GM19463 (cell line): ENCODE measurements around the gene ESRP2.

Experiments used
- ATAC-seq: cut with Tn5 transposase; IDR thresholded peaks from one replicate; pipeline ENCODE4 v1.9.1; 2021; ENCODE audit warnings: mild to moderate bottlenecking, moderate library complexity; ENCODE audit not compliant: unreplicated experiment

Gene ESRP2

DNA sequence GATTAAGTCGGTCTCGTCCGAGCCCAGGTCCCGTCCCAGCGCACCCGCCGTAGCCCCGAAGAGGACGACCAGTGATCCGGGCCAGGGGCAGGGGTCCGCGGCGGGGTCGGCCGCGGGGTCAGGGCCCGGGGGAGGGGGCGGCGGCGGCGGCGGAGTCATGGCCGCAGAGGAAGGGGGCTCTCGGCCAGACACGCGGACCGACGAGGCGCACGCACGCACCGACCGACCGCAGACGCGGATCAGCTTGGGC, at the start of gene ESRP2:
Gene ESRP2, minus strand, starts transcription at position 241 of the 250 bp plus-strand sequence. Its CDS starts 82 bp downstream, at position 159.
- no peak for ATAC-seq

DNA sequence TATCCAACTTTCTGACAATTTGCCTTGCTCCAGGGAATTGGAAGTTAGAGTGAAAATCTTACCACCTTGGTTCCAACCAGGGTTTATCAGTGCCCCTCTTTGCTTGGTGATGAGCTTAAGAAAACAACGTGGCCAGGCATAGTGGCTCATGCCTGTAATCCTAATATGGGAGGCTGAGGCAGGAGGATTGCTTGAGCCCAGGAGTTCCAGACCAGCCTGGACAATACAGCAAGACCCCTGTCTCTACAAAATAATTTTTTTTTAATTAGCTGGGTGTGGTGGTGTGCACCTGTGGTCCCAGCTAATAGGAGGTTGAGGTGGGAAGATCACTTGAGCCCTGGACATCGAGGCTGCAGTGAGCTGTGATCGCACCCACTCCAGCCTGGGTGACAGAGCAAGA, 49.8 kb upstream of the ESRP2 start:
- no peak for ATAC-seq

DNA sequence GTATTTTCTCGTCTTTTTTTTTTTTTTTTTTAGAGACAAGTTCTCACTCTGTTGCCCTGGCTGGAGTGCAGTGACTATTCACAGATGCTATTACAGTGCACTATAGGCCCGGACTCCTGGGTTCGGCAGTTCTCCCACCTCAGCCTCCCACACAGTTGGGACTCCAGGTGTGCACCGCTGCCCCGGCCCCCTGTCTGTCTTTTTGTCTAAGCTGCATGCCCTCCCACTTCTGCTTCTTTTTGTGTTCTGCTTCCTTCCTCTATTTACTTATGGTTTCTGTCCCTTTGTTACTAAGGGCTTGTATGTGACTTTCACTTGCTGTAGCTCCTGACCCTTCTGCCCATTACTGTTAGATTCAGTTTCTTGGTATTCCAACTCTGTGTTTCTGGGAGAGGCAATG, 48.9 kb upstream of the ESRP2 start:
- peak; percentile 33 for ATAC-seq

DNA sequence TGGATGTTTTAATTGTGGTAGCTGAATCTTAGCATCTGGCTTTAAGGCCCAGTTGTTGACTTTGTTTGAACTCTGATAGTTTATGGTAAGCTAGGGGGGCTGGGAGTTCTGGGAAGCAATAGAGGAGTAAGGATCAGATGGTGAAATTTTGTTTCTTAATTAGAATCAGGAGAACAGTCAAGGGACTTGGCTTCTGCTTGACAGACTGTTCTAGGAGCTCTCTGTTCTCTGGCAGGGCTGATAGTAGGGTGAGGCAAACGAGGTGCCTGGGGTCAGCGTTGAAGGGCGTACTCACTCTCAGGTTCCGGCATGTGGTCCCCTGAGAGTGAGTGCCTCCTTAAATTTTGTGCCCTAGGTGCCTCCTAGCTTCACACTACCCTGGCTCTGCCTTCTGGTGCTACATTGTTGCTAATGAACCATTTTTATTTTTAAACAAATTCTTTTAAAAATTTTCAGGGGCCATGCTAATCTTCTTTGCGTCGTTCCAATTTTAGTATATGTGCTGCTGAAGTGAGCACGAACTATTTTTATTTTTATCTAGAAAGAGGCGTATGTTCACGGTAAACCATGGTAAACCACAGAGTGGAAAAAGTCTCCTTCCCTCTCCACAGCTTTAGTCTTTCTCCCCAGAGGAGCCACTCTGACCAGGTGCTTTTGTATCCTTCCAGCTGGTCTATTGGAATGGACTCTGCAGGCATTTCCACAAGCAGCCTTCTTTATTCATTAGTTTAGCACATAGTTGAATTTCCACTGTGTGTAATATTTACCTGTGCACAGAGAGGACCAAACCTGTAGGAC, 48.1 kb upstream of the ESRP2 start:
- ATAC-seq, result peak; percentile 49

DNA sequence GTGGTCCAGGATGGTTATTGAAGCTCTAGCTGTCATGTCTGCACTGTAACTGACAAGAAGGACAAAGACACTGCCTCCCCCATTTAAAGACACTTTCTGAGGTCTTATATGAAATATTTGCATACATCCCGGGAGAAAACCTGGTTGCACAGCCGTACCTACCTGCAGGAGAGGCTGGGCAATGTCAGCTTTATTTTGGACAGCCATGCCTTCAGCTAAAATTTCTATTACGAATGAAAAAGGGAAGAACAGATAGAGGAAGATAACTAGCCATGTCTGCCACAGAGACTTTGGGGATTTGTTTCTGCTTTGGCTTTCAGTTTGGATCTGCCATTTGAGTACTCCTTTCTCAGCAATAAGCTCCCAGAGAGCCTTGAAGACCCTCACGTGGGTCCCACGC, 47.4 kb upstream of the ESRP2 start:
- no peak for ATAC-seq

DNA sequence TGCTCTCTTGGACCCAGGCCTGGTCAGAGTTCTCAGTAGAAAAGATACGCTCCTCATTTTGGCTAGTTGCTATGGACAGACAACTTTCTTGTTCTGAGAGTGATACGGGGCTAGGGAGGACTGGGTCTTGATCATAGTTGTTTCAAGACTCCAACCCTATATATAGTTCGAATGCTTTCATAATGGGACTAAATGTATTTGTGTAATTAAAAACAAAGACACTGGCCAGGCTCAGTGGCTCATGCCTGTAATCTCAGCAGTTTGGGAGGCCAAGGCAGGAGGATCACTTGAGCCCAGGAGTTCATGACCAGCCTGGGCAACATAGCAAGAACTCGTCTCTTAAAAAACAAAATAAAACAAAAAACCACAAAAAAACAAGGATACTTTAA, 46.1 kb upstream of the ESRP2 start:
- no peak for ATAC-seq

DNA sequence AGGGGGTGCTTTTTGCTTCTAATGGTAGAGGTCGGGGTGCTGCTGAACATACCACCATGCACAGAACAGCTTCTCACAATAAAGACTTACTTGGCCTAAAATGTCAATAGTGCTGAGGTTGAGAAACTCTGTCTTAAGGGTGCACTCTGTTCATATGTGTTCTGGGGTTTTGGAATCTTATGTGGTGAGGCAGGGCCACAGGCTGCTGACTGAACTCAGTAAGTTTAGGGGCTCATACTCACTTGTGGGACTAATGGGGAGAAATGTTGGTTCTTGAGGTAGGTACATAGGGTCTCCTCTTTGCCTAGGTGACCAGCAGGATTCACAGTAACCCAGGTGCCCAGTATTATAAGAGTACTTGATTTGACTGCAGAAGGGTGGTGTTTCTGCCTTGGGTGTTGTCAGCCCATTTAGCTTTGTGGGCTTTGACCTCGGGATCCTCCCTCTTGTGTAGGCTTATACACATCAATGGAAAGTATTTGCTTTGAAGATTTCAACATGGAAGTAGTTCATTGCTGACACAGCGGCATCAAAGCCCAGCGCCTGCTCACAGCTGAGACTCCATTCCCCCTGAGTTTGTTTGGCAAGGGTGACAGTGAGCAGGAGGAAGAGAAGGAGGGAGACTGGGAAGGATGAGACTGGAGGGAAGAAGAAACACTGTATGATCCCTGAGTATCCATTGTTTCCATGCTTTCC, 45.6 kb upstream of the ESRP2 start:
- no peak for ATAC-seq

DNA sequence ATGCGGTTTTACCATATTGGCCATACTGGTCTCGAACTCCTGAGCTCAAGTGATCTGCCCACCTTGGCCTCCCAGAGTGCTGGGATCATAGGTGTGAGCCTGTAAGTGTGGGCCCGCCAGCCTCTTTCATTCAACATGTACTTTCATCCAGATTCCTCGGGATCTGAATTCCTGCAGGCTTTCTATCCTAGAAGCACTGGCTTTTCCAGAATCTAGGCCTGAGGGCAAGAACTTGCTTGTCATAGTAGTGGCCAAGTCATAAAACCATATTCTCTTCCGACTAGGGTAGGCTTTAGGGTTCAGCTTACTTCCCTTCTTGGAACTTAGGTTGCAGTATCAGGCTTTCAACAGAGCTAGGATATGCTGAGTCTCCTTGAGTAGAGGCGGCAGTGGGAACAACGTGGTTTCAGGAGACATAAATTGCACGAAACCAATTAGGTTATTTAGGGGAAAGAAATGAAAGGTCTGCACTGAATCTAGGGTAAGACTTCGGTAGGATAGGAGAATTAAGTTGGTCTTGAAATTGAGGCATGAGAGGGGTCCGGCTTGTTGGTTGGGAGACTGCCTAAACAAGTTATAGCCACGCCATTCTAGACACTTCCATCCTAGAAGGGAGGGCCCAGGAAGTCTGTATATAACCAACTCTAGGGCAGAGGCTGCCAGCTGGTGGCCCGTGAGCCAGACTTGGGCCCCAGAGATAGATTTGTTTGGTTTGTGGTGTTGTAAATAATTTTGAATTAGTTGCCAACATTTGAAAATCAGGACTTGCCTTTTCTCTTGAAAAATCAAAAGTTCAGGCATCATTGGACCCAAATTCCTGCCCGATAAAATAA, 44.0 kb upstream of the ESRP2 start:
- ATAC-seq, result no peak

DNA sequence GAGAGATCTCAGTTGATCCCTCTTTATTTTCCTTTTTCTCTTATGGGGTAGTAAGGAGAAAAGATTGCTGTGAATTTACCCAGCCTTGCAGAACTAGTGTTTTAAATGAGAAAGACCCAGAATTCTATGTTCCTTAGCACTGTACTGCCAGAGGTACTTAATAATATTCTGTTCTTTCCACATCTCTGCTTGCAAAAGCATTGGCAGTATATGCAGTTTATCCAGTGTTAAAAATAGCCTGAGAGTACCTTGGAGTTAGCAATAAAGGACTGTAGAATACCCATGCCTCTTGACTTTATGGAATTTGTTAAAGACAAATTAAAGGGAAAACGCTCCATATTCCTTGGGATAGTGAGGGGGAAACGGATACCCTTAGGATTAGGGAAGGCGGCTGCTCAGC, 40.3 kb upstream of the ESRP2 start:
- no peak for ATAC-seq

DNA sequence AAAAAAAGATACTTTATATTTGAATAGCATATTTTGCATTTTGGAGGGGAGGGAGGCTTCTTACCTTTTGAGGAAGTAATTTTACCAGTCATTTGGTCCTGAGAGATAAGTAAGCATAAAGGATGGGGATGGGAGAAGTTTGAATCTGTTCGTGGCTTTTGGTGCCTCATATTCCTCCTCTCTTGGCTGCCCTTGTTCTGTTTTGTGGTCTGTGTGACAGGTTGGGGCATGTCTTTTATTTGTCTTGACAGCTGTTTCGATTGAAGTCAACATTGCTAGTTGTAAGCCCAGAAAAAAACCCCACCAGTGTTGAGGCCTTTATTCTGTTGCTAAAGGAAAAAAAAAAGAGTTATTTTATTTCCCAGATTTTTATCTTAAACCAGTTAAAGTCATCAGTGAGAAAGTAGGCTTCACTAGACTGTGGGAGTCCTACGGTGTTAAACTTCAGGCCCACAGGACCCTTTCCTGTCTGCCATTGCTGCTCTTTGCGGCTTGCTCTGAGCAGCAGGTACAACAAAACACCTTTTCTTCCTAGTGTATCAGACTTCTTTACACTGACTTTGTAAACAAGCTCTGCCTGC, 39.8 kb upstream of the ESRP2 start:
- peak; percentile 89 for ATAC-seq

DNA sequence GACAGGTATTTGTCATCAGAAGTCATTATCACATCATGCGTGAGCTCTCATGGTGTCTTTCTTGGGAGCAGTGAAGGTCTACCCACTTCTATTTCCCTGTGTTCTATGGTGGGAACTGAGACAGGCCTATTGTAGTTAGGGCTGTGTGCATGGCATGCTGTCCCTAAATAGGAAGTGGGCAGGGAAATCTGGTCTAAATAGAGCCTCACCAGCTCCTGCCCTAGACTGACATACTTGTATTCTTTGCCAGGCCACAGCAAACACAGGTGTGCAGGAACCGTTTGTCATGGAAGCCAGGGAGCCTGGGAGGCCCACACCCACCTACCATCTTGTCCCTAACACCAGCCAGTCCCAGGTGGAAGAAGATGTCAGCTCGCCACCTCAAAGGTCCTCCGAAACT, 38.5 kb upstream of the ESRP2 start:
- no peak for ATAC-seq

DNA sequence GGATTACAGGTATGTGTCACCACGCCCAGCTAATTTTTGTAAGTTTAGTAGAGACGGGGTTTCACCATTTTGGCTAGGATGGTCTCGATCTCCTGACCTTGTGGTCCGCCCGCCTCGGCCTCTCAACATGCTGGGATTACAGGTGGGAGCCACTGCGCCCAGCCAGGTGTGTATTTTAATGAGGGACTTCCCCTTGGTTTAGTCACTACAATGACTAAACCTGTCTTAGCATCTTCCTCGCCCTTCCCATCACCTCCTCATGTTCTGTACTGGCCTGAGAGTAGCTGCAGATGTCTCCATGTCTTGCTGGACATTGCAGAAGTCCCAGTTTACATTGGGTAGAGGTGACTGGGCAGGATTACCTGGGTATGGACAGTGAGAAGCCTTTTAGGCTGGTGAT, 38.0 kb upstream of the ESRP2 start:
- no peak for ATAC-seq

DNA sequence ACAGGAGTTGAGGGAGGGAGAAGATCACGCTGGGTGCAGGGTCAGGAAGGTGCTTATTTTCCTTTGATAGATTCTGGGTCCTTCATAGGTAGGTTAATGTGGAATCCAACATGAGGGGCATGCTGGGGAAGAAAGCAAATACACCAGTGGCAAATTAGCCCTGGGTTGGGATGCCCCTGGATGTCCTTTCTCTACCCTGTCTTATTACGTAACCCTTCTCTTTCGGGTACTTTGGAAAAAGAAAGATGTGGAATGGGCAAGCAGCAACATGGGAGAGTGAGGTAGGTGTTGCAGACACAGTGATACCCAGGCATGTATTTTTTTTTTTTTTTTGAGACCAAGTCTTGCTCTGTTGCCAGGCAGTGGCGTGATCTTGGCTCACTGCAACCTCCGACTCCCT, 37.5 kb upstream of the ESRP2 start:
- no peak for ATAC-seq

DNA sequence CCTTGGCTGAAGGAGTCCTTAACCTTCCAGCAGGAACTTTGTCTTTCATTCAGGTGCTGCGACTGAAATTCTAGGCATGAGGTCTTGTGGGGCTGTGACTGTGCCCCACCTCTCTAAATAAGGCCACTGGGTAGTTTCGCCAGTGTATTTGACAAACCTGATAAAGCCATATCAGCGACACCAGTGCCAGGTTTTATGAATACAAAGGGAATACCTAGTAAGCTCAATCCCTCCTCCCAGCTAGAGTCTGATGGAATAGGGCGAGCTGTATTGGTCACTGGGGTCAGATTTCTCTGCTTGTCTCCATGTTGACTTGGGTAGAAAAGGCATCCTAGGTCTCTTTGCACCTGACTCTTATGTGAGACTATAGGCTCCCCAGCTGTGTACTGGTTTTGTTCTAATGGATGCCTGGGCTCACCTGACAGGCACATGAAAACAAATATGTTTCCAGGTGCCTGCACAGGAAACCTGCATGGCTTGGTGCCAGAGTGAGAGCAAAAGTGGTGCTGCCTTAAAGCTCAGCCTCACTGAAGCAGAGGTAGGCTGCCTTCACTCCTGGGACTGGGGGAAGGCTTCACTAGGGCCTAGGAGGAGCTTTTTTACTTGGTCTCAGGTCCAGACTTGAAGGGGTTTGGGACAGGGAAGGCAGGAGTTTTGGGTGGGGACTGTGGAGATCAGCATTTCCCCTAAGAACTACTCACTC, 36.7 kb upstream of the ESRP2 start:
- ATAC-seq, result no peak

DNA sequence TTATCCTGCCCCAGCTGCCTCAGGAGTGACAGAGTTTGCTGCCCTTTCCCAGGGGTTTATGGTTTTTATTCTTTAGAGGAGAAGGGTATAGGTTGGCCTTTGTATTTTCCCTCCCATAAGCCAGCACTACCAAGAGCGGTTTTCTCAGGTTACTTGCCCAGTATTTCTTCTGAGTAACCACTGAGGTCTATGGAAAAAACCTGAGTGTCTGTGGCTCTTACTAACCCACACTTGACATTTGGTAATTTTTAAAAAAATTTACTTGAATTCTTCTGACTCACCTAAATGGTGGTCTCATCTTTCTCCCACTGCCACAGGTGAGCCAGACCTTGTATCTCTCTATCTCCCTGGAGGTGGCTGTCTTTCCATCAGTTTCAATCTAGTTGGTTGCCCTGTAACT, 34.4 kb upstream of the ESRP2 start:
- ATAC-seq, result no peak

DNA sequence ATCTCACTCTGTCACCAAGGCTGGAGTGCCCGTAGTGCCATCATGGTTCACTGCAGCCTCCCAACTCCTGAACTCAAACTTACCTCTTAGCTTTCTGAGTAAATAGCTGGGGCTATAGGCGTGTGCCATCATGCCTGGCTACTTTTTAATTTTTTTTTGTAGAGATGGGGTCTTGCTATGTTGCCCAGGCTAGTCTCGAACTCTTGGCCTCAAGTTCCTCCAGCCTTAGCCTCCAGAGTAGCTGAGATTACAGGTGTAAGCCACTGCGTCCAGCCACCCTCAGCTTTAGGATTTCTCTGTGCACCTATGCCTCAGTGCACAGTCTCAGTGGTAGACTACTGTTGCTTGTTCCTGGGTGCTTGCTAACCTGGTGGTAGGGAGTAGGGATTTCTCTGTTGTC, 33.9 kb upstream of the ESRP2 start:
- ATAC-seq, result no peak

DNA sequence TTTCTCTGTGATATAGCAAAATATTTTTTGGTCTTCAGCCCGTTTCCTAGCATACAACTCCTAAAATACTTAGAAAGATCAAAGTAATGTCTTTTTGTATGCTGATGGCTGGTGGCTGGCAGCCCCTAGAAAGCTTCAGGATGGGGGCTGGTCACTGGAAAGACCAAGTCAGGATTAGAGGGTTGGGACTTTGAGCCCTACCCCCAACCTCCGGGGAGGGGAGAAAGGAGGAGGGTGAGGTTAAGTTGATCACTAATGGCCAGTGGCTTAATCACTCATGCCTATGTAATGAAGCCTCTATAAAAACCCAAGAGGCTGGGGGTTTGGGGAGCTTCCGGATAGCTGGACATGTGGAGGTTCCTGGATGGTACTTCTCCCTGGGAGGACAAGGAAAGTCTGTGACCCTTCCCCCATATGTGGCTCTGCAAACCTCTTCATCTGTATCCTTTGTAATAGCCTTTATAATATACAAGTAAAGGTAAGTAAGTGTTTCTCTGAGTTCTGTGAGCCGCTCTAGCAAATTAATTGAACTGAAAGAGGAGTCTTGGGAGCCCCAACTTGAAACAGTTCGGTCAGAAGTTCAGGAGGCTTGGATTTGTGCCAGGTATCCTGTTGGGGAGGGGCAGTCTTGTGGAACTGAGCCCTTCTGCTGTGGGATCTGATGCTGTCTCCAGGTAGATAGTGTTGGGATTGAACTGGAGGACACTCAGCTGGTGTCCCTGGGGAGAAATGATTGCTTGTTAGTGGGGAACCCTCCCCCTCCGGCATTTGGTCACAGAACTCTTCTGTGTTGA, 31.9 kb upstream of the ESRP2 start:
- no peak for ATAC-seq

DNA sequence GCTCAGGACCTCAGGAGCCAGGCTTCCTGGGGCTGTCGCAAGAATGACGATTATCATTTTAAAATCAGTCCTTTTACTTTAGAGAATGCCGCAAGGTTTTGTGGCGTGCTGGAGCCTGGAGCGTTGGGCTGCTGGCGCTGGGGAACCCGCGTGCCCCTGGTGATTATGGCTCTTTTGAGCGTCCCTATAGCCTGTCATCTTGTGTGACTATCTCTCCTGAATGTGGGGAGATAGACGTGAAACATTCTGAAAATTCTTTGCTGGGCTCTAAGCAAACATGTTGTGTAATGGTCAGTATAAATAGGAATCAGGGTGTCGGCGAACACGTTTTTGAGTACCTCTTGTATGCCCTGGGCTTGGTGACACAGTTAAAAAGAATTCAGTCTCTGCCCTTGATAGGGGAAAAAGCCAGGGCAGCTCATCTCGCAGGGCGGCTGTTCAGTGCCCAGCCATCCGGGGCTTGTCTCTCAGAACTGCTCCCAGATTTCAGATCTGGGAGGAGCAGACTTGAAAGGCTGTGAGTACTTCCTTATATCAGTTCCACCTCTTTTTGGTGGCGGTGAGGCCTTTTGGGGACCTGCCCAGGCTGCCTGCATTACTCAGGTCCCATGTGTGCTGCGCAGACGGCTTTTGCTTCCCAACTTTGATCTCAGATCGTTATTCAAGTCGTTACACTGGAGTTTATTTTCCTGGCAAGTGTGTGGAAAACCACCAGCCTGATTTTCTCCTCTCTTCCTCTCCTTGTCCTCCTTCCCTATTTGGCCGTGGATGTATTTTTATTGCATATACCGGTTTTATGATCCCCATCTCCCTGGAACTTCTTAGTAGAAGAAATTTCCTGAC, 29.4 kb upstream of the ESRP2 start:
- no peak for ATAC-seq
